Body of pancreas (tissue), 4 donors: Measurements from ENCODE around the gene KRT82.

Source experiments
- POLR2A ChIP-seq, 3 donors: fragments of 450-650 bp; IDR thresholded peaks; one replicate each; pipeline ENCODE4 v1.6.1; 2016; ENCODE audit warnings: antibody characterized with exemption in 3 of 3, mild to moderate bottlenecking in 2 of 3
- TF ChIP-seq, protein P1 (sequence below), 7 experiments: fragments of 450-650 bp in 4 of 7; fragments of 200-600 bp in 3 of 7; sonication (generic) in 3 of 7; IDR thresholded peaks; one replicate each; pipeline ENCODE4 v1.5.1; 2016 to 2019; ENCODE audit warnings: antibody characterized with exemption in 7 of 7

DNA sequence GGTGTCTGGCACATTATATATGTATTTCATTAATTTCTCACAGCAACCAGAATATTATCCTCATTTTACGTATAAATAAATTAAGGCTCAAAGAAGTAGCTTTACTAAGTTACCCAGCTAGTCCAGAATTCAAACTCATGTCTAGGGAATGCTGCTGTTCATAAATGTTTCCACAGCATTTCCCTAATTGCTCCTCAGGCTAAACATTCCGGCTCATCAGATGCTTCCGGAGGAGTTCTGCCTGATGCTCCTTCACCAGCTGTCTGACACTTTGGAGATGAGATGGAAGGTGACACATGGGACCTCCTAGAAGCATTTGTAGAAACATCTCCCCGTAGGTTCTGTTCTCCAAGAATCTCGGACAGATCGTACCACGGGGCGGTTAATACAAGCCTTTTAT lies 51.0 kb downstream of the KRT82 start:
- TF ChIP-seq, protein P1, sequence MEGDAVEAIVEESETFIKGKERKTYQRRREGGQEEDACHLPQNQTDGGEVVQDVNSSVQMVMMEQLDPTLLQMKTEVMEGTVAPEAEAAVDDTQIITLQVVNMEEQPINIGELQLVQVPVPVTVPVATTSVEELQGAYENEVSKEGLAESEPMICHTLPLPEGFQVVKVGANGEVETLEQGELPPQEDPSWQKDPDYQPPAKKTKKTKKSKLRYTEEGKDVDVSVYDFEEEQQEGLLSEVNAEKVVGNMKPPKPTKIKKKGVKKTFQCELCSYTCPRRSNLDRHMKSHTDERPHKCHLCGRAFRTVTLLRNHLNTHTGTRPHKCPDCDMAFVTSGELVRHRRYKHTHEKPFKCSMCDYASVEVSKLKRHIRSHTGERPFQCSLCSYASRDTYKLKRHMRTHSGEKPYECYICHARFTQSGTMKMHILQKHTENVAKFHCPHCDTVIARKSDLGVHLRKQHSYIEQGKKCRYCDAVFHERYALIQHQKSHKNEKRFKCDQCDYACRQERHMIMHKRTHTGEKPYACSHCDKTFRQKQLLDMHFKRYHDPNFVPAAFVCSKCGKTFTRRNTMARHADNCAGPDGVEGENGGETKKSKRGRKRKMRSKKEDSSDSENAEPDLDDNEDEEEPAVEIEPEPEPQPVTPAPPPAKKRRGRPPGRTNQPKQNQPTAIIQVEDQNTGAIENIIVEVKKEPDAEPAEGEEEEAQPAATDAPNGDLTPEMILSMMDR (IDR thresholded peaks at IDR 0.05), result no peak
- no peak for TF ChIP-seq POLR2A (IDR thresholded peaks at IDR 0.05)
